GM10248 (cell line): Measurements from ENCODE around the gene FHOD3.

Source experiments
- CTCF ChIA-PET: fragments of 300-600 bp; sonication (Branson Sonifier 250); formaldehyde crosslinking; extraction: SDS; loops from one replicate; lab custom pipeline; 2021; ENCODE audit warnings: antibody characterized with exemption; lab: Yijun Ruan, JAX
- POLR2A ChIA-PET: fragments of 350-650 bp; sonication (Branson Sonifier 250); formaldehyde crosslinking; extraction: SDS; loops from one replicate; lab custom pipeline; 2020; ENCODE audit warnings: antibody characterized with exemption; lab: Yijun Ruan, JAX
- DNase-seq: peaks from one replicate; pipeline ENCODE4 v3.0.0; 2012; ENCODE audit errors: extremely low spot score
- TF ChIP-seq, protein P1 (sequence below): IDR thresholded peaks from 2 replicates; pipeline ENCODE4 v1.5.1; 2012; ENCODE audit warnings: mild to moderate bottlenecking, low read depth; ENCODE audit errors: extremely low read depth, missing control alignments, control extremely low read depth

The FHOD3 gene

DNA sequence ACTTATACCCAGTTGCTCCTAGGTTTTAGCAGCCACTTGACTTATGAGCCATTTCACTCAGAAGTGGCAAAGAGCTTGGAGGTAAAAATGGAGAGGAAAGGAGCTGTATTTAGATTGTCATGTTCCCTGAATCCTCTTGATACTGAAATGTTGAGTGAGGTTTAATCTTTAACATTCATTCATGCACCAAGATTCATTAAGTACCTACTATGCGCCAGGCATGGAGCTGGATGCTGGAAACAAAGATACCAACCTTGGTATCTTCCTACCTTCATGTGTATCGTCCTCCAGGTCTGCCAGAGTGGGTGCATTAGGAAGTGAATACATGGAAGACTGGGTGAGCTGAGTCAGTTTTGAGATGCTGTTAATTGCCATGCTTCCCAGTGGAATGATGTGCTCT is 507.6 kb downstream of the FHOD3 start:
- CTCF ChIA-PET: interaction anchor here (1.0 to 5.4 kb wide), 3 partner anchors 14 to 125 kb away, joined by 3 to 37 read pairs (median 5); no protein-coding TSS in a partner anchor
- POLR2A ChIA-PET: no interaction called here
- no peak for DNase-seq
- TF ChIP-seq, protein P1, sequence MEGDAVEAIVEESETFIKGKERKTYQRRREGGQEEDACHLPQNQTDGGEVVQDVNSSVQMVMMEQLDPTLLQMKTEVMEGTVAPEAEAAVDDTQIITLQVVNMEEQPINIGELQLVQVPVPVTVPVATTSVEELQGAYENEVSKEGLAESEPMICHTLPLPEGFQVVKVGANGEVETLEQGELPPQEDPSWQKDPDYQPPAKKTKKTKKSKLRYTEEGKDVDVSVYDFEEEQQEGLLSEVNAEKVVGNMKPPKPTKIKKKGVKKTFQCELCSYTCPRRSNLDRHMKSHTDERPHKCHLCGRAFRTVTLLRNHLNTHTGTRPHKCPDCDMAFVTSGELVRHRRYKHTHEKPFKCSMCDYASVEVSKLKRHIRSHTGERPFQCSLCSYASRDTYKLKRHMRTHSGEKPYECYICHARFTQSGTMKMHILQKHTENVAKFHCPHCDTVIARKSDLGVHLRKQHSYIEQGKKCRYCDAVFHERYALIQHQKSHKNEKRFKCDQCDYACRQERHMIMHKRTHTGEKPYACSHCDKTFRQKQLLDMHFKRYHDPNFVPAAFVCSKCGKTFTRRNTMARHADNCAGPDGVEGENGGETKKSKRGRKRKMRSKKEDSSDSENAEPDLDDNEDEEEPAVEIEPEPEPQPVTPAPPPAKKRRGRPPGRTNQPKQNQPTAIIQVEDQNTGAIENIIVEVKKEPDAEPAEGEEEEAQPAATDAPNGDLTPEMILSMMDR: no peak

DNA sequence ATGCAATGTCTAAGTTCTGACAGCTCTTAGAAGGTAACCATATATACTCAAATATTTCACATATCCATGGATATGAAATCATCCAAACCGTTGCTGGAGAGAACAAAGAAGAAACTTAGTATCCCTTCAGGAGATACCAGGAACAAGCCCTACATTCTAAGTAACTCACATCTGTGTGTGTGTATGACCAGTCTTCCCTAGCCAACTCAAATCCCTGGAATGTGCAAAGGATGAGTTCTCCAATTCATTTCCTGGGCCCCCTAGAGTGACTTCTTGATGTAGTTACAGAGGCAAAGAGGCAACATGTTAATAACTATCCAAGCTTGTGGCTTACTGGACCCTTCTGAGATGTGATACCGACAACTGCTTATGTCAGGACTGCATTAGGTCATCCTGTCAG is 511.2 kb downstream of the FHOD3 start:
- ChIA-PET CTCF (interaction anchor here (0.8 to 6.1 kb wide), 9 partner anchors 10 to 791 kb away, joined by 3 to 41 read pairs (median 8); partner anchors contain the start of genes KIAA1328 and TPGS2), POLR2A (no interaction called here)
- TF ChIP-seq, protein P1: no peak
- no peak for DNase-seq

DNA sequence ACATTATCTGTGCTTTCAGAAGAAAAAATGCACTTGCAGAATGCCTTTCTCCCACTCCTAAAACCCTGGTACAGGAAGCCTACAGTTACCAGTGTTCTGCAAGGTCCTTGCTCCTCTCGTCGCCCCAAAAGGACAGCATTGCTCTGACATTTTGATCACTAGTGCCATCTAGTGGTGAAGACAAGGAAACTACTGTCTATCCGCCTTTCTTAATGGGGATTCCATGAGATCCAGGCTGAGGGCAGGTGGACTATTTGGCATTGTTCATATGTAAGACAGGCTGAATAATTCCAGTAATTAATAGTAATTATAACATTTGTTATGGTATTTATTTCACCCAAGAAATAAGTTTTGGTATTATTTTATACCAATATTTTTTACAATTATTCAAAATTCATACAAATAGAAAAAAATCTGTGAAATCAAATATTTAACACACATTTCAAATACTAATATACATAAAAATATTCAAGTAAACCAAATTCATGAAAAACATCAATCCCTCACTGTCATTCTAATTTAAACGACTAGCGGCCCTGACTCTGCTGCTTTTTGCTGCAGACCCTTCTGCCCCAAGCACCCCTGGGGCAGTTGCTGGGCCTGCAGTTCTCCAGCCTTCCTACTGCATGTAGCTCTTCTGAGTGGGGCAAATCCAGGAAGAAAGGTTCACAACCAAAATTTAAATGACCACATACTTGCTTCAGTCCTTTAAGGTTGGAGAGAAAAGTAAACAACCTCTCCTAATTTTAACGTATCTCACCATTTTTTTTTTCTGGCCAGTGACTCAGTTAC is 512.3 kb downstream of the FHOD3 start:
- POLR2A ChIA-PET: no interaction called here
- peak; percentile 76 for DNase-seq
- TF ChIP-seq, protein P1: peak; percentile 74
- CTCF ChIA-PET: interaction anchor here (0.8 to 6.5 kb wide), 12 partner anchors 9 to 792 kb away, joined by 3 to 41 read pairs (median 10); partner anchors contain the start of genes KIAA1328 and TPGS2

DNA sequence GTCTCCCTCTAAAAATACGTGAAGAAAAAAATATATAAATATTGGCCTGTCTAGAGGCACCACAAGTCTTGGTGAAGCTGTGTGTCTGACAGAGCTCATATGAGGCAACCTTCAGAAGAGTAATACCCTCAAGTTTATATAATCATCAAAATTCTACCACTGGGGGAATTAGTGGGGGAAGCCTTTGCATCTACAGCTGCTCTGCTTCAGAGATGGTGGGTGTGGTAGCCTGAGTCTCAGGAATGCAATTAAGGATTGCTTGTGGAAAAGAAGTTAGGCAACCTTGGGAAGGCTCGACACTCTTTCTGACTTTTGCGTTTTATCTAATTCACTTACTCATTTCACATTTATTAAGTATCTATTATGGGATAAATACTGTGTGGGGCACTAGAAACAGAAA is 513.9 kb downstream of the FHOD3 start:
- TF ChIP-seq, protein P1: no peak
- CTCF ChIA-PET: interaction anchor here (0.9 to 6.5 kb wide), 10 partner anchors 8 to 125 kb away, joined by 3 to 41 read pairs (median 8); partner anchors contain the start of genes KIAA1328 and TPGS2
- POLR2A ChIA-PET: no interaction called here

DNA sequence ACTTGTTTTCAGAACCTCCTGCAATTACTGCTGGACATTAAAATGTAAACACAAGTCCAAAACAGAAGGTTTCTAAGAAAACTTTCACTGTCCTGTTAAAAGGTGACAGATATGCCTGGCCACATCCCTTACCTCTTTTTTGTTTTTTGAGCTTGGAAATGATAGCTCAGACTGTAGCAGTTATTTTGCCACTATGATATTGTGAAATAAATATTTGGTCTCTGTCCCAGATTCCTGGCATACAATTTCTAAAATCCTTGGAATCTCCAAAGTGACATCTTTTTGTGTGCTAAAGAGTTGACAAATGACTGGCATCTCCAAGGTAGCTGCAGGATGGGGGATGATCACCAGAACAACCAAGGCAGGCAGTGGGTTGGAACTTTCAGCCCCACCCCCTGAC is 514.4 kb downstream of the FHOD3 start:
- TF ChIP-seq, protein P1: no peak
- ChIA-PET POLR2A (no interaction called here), CTCF (interaction anchor here (0.8 to 6.5 kb wide), 8 partner anchors 7 to 132 kb away, joined by 3 to 41 read pairs (median 8); partner anchors contain the start of genes KIAA1328 and TPGS2)
- no peak for DNase-seq

More for the DNA sequence above, 513.9 kb downstream of the FHOD3 start:
- DNase-seq: no peak

DNA sequence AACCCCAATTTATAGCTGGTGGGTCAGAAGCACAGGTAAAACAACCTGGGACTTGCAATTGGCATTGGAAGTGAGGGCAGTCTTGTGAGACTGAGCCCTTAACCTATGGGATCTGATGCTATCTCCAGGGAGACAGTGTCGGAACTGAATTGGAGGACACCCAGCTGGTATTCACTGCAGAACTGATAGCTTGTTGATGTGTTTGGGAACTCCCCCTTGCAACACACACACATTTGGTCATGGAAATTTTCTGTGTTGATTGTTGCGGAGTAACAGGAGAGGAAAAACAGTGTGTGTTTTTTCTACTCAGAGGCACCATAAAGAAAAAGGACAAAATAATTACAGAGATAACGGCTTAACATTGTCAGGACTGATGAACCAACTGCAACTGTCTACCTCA is 515.2 kb downstream of the FHOD3 start:
- TF ChIP-seq, protein P1: no peak
- CTCF ChIA-PET: interaction anchor here (0.8 to 6.5 kb wide), 7 partner anchors 6 to 133 kb away, joined by 3 to 41 read pairs (median 9); partner anchors contain the start of genes KIAA1328 and TPGS2
- POLR2A ChIA-PET: no interaction called here
- no peak for DNase-seq
